HG02973 (cell line): Measurements from ENCODE around the gene IL4I1.
"Not testable (repeated sequence)": the region's sequence is repeated elsewhere in the genome, so short reads cannot be mapped to it uniquely, and the experiment has no call there.

Experiments
- ATAC-seq: cut with Tn5 transposase; IDR thresholded peaks from one replicate; pipeline ENCODE4 v1.9.1; 2021; ENCODE audit warnings: moderate library complexity; ENCODE audit not compliant: unreplicated experiment

IL4I1 gene

DNA sequence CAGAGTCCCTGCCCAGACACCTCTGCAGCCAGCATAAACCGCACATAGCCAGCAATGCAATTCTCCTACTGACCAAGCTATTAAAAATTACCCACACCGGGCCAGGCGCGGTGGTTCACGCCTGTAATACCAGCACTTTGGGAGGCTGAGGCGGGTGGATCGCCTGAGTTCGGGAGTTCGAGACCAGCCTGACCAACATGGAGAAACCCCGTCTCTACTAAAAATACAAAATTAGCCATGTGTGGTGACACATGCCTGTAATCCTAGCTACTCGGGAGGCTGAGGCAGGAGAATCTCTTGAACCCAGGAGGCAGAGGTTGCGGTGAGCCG lies 28.2 kb upstream of the IL4I1 start:
- ATAC-seq = not testable (repeated sequence)

DNA sequence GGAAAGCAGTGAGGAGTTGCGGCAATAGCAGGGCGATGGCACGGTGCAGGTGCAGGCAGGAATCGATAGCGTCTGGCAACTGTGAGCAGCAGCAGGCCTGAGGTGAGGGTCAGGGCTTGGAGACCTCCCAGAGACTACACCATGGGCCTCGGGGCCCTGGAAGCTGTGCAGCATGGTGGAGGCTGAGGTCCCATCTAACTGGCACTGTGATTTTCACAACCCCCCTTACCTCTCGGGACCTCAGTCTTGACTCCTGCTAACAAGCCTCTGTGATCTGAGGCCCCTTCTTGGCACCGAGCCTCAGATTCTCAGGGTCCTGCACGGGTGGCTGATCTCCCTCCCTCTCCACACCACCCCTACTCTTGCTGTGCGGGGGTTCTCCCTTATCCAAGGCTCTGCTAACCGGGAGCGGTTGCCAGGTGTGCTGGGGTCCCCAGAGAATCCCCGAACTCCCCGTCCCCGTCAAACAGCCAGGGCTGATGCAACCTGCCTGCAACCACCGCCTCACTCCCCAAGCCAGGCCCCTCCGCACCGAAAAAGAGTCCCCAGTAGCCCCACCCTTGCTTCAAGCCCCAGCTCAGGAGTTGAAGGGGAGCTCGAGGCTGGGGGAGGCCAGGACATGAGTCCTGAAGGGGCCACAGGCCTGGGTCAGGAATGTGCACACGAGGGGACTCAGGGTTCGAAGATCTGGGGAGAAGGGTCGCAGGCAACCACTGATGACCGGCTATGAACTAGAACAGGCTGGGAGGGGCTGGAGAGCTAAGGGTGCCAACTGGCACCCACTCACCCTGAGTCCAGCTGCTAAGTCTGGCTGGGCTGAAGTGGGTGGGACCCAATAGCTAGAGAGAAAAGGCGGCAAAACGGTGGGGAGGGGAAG lies 27.6 kb upstream of the IL4I1 start:
- no peak for ATAC-seq

GRCh38 chr19:49923055-49924003 lies 26.6 kb upstream of the IL4I1 start:
- no peak for ATAC-seq

DNA sequence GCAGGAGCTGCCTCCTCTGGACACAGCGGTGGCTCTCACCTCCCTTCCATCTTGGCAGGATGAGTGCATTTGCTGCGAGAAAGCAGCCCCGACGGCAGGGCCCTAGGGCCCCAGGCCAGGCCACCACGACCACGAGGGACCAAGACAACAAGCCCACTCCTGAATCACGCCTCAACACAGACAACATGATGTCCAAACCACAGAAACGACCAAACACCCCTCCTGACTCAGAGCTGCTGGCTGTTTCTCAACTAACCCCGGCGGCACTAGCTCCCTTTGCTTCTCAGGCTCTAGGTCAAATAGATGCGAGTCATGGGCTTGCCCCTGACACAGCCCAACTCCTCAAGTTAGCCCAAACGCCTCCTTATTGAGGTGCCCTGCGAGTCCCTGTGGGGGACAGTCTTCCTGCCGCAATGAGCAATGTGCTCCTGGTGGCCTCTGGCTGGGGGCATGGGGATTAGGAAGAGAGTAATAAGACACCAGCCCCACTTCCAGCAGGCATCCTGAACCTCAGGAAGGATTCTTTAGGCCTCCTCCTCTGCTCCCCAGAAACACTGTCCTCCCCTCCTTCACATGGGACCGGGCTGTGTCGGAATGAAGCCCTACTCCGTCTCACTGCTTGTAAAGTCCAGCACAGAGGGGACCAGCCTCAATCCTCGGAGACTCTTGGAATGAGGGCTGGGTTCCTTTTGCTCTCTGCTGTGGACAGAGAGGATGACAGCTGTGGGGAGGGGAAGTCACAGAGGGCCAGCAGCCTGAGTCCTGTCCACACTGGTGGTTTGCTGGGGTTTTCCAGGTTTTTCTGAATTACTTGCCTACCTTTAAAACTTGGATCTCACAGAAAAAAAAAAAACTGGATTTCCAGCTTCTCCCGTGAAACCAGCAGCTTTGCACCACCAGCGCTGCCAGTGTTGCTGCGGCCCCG lies 25.4 kb upstream of the IL4I1 start:
- ATAC-seq = no peak

DNA sequence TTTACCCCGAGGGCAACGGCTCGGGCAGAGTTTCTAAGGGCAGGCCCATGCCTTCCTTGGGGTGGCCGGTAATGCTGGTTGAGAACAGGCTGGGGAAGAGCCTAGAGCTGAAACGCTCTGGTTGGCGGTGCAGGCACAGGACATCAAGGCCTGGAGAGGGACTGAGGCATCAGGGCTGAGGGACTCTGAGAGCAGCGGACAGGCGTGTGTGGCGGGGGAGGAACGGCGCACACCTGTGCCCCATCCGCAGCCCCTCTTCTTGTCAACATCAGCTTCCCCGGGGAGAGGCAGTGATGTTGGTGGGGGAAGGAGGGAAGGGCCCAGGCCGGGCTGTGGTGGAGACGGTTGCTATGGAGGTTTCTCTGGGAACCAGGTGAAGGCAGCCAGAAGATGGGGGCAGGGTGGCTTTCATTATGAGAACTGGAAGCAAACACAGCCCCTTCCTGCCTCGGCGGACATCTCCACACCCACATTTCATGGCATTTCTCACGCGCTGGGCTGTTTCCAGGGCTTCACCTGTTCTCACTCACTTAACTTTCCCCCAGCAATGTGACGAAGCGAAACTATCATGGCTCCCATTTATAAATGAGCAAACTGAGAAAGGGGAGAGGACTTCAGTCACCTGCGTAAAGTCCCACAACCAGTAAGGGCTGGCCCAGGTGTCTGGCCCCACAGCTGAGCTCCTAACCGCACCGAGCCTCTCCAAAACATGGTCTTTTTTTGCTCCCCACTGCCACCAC lies 24.1 kb upstream of the IL4I1 start:
- no peak for ATAC-seq

DNA sequence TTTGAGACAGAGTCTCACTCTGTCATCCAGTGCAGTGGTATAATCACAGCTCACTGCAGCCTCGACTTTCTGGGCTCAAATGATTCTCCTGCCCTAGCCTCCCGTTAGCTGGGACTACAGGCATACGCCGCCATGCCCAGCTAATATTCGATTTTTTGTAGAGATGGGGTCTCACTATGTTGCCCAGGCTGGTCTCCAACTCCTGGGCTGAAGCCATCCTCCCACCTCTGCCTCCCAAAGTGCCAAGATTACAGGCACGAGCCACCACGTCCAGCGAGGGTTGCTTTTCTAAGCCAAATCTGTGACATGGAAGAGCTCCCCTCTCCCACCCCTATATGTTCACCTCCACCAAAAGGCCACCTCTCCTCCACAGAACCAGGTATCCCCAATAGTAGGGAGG lies 21.4 kb upstream of the IL4I1 start:
- no peak for ATAC-seq

GRCh38 chr19:49916839-49917733 lies 20.4 kb upstream of the IL4I1 start:
- no peak for ATAC-seq

DNA sequence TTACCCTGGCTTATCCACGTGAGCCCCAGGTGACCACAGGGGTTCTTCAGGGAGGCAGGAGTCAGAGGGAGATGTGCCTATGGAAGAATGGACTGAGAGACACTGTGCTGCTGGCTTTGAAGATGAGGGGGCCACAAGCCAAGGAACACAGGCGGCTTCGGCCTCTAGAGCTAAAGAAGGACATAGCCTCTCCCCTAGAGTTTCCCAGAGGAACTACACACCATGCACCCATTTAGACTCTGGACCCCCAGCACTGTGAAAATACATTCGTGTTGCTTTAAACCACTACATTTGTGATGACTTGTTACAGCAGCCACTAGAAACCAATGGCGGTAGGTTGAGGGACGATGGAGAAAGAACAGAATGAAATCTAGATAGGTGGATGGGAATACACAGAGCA lies 18.6 kb upstream of the IL4I1 start:
- no peak for ATAC-seq

GRCh38 chr19:49913720-49914119 lies 17.0 kb upstream of the IL4I1 start:
- ATAC-seq = no peak

DNA sequence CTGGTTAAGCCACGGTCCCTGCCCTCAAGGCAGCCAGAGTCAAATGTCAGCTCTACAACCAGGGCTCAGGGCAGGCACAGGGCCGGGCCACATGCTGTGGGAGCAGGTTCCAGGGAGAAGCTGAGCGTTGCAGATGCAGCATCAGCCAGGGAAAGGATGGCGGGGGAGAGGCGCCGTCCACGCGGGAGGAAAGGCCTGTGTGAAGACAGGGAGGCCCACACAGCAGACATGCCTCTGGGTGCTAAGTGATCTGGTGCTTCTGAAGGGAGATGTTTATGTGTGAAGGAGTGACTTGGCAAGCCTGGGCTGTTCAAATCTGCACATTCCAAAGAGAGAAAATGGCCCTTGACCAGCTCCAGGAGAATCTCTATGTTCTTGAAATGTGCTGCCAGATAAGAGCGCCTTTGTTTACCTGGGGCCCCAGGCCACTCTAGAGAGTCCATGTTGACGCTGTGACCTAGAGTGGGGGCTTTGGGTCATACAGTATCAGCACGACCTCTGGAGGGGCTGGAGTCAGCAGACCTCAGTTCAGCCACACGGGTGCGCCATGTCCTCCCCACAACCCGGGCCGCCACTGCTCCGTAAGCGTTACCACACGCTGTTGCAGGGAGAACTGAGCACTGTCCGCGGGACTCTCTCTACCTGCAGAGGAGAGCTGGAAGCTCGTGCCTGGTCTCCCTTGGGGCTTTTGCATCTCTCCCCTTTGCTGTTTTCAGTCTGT lies 16.4 kb upstream of the IL4I1 start:
- ATAC-seq = no peak

DNA sequence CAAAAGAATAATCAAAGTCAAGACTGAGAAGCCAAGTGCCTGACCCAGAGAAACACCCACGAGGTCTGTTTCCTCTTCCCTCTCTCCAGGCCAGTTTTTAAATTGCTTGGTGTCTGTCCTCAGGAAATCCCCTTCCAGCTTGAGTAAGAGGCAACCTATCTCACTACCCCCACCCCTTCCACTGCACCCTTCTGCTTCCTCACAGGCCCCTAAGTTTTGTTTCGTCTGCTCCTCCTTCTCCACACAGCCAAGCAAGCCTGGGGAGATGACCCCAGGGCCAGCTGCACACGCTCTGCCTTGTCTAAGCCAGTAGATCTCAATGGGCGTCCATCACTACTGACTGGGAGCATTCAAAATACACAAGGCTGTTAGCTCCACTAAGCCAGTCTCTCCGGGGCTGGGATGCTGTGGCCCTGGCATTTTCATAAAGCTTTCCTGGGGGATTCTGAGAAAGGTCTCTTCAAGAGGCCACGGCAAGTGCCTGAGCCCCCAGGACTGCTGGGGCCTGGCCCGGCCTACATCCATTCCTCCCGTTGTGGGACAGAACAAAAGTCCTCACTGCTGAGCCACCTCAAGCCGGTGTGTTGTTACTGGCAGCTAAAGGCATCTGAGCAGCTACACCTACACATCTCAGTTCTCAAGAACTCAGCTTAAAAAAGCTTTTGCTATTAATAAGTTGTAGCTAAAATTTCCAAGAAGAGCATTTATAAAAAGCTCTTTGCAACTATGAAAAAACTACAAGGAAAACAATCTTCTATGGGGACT lies 14.9 kb upstream of the IL4I1 start:
- no peak for ATAC-seq

GRCh38 chr19:49910179-49910578 lies 13.5 kb upstream of the IL4I1 start:
- ATAC-seq = no peak

DNA sequence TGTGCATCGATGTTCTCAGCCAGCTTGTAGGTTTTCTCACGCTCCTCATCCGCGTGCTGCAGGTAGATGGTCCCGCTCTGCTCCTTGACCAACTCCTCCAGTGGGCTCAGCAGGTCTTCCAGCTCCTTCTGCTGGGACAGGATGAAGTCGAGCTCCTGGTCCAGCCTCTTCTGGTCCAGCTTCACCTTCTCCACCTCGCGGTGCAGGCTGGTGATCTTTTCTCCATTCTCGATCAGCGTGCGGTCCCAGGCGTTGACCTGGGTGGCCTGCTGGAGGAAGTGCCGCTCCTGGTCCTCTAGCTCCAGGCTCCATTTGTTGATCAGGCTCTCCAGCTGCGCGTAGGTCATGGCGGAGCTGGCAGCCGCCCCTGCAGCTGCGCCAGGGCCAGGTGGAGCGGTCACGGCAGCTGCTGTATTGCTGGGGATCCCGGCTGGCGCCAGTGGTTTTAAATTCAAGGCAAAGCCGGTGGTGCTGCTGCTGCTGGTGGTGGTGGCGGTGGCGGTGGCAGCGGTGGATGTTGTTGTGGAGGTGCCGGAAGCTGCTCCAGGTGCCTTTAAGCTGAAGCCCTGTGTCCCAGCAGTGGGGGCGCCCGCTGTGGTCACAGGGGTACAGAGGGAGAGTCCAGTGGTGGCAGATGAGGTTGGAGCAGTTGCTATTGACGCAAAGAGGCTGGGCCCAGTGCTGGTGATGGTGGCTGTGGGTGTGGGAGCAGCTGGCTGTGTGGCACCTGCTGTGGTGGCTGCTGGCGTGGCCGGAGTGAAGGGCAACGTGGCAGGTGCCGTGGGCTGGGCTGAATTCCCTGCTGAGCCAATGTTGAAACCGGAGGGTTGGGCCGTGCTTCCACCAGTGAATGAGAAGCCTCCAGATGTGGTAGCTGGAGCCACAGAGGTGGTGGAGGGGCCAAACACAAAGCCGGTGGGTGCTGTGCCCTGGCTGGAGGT lies 12.1 kb upstream of the IL4I1 start:
- ATAC-seq = no peak

GRCh38 chr19:49907745-49908446 lies 11.2 kb upstream of the IL4I1 start:
- ATAC-seq = no peak

DNA sequence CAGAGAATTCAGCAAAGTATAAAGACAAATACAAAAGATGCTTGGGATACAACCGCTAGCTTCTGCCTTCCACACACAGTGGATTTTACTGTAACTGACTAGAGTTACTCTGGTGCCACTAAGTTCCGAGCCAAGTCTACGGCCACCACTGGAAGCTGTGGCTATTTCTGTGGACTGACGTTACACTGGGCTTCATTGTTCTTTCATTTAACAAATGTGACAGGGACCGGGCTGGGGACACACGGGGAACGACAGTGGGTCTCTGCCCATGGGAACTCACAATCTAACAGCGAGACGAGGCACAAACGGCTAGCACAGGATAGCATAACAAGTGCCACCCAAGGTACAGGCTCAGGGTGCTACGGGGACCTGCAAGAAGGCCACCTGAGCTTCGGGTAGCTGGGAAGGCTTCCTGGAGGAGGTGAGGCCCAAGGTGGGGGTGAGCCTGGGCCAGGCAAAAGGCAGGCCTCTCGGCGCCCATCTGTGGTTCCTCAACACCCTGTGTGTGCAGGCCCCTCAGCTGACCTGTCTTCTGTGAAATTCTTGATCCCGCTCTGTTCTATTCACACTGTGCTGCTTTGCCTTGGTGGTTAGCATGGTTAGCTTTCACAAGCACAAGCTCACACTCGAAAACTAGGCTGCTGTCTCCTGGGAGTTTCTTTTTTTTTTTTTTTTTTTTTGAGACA lies 10.3 kb upstream of the IL4I1 start:
- ATAC-seq = no peak

- no peak for ATAC-seq
Measured at GRCh38 chr19:49904136-49904535, 7.4 kb upstream of the IL4I1 start.
